BJ (cell line): ENCODE data around the gene GYG2. TPM values are rescaled to one million over a fixed set of nuclear protein-coding genes. Genes with fewer than 3 reads are reported as not detected.

ENCODE experiments used
- CTCF ChIA-PET: fragments of 350-600 bp; formaldehyde crosslinking; extraction: SDS; loops from one replicate; lab custom pipeline; 2021; ENCODE audit warnings: antibody characterized with exemption, inconsistent platforms; lab: Yijun Ruan, JAX
- POLR2A ChIA-PET: fragments of 300-600 bp; sonication (Branson Sonifier 250); formaldehyde crosslinking; extraction: SDS; loops from one replicate; lab custom pipeline; 2021; ENCODE audit warnings: antibody characterized with exemption; lab: Charles Lee
- DNase-seq: peaks from one replicate; pipeline ENCODE4 v3.0.0-alpha.2; 2011; ENCODE audit warnings: low read depth
- H3K27me3 ChIP-seq: 2 replicates; pipeline ENCODE4 v1.6.0; 2011; ENCODE audit warnings: low read length; ENCODE audit not compliant: control insufficient read depth, insufficient read depth
- H3K36me3 ChIP-seq: 2 replicates; pipeline ENCODE4 v1.5.1; 2011; ENCODE audit warnings: low read length; ENCODE audit not compliant: control insufficient read depth, insufficient read depth
- H3K4me3 ChIP-seq: 2 replicates; pipeline ENCODE4 v1.5.1; 2011; ENCODE audit warnings: low read depth, mild to moderate bottlenecking, control low read depth, low read length
- polyA plus RNA-seq: library from polyadenylated mRNA; depleted of rRNA; stranded (reverse); fragments of >200 nt; gene quantifications from 2 replicates; pipeline ENCODE4 v1.2.3, GENCODE V29; 2011
- TF ChIP-seq, protein P1 (sequence below): IDR thresholded peaks from 2 replicates; pipeline ENCODE4 v1.5.1; 2011; ENCODE audit warnings: low read depth, mild to moderate bottlenecking, control low read depth, inconsistent platforms, low read length, moderate library complexity; ENCODE audit not compliant: insufficient read depth

GYG2 gene
- polyA plus RNA-seq, 1 experiment = 9.3 TPM

- Histone ChIP-seq H3K4me3 (no peak overlapping the region), H3K36me3 (no peaks in the 10 kb centered on the region), H3K27me3 (no peaks in the 10 kb centered on the region)
- no peak for DNase-seq
- TF ChIP-seq, protein P1, sequence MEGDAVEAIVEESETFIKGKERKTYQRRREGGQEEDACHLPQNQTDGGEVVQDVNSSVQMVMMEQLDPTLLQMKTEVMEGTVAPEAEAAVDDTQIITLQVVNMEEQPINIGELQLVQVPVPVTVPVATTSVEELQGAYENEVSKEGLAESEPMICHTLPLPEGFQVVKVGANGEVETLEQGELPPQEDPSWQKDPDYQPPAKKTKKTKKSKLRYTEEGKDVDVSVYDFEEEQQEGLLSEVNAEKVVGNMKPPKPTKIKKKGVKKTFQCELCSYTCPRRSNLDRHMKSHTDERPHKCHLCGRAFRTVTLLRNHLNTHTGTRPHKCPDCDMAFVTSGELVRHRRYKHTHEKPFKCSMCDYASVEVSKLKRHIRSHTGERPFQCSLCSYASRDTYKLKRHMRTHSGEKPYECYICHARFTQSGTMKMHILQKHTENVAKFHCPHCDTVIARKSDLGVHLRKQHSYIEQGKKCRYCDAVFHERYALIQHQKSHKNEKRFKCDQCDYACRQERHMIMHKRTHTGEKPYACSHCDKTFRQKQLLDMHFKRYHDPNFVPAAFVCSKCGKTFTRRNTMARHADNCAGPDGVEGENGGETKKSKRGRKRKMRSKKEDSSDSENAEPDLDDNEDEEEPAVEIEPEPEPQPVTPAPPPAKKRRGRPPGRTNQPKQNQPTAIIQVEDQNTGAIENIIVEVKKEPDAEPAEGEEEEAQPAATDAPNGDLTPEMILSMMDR = no peak
- POLR2A ChIA-PET = no interaction called here
- CTCF ChIA-PET = no interaction called here
Measured at GRCh38 chrX:2862404-2862803, 33.7 kb downstream of the GYG2 start.

GRCh38 chrX:2863646-2864045, 34.9 kb downstream of the GYG2 start:
- Histone ChIP-seq H3K4me3 (no peak overlapping the region), H3K36me3 (no peaks in the 10 kb centered on the region), H3K27me3 (no peaks in the 10 kb centered on the region)
- DNase-seq = no peak
- CTCF ChIA-PET = no interaction called here
- POLR2A ChIA-PET = no interaction called here
- TF ChIP-seq, protein P1 = no peak

- CTCF ChIA-PET = no interaction called here
- TF ChIP-seq, protein P1 = no peak
Measured at GRCh38 chrX:2867206-2867605, 38.5 kb downstream of the GYG2 start.

DNA sequence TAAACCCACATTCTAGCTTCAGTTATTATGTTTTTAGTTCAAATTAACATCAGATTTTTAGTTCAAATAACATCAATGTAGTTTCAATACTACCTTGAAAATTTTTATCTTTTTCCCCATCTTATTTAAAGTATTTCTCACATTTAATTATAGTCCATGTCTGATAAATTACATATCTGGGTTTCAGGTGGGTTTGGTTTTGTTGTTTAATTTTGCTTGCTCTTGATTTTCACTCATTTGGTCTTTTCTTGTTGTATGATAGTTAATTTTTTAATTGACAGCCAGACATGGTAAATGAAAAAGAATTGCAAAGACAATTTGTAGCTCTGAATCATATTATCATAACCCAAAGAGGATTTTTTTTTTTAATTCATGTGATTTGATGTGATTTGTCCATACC, 41.9 kb downstream of the GYG2 start:
- CTCF ChIA-PET = no interaction called here
- POLR2A ChIA-PET = no interaction called here
- no peaks in the 10 kb centered on the region for H3K27me3 ChIP-seq
- H3K4me3 ChIP-seq = no peak overlapping the region
- no peak for DNase-seq
- TF ChIP-seq, protein P1 = no peak
- H3K36me3 ChIP-seq = no peaks in the 10 kb centered on the region

More at GRCh38 chrX:2867206-2867605, 38.5 kb downstream of the GYG2 start:
- Histone ChIP-seq H3K27me3 (no peaks in the 10 kb centered on the region), H3K4me3 (no peak overlapping the region), H3K36me3 (no peaks in the 10 kb centered on the region)
- no peak for DNase-seq
- POLR2A ChIA-PET = no interaction called here

DNA sequence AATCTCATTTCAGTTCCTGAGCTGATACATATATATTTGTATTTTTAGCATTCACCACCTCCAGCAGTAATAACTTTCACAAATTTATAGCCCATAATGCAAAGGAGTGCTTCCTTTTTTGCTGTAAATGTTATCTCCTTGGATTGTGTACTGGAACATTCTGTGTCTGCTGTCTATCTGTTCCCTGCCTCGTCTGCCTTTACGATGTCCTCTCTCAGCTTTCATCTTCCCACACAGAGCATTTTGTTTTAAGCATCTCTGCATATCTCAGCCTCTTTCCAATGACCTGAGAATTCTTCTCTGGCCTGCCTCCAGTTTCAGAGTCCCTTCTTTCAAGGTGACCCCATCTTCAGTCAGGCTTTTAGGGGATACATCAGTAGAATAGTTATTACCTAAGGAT, 43.1 kb downstream of the GYG2 start:
- DNase-seq = no peak
- TF ChIP-seq, protein P1 = no peak
- no peaks in the 10 kb centered on the region for H3K36me3 ChIP-seq
- POLR2A ChIA-PET = no interaction called here
- no peak overlapping the region for H3K4me3 ChIP-seq
- no peaks in the 10 kb centered on the region for H3K27me3 ChIP-seq
- CTCF ChIA-PET = no interaction called here
